Stimulated activated CD4-positive, alpha-beta T cell treated with anti-CD3 and anti-CD28 coated beads, Interleukin-15, amount 100 ng/mL, for 48 hours (primary cell): ENCODE data around the gene FBXW11.
"Not testable (repeated sequence)": the region's sequence is repeated elsewhere in the genome, so short reads cannot be mapped to it uniquely, and the experiment has no call there.

Source experiments
- DNase-seq, 2 donors: peaks; one replicate each; pipeline ENCODE4 v3.0.0-alpha.2; 2020; ENCODE audit warnings: low read depth in 2 of 2

FBXW11 gene

GRCh38 chr5:171981847-171982246 is 24.6 kb downstream of the FBXW11 start:
- no peak for DNase-seq

- no peak for DNase-seq
Measured at GRCh38 chr5:171980792-171981191, 25.6 kb downstream of the FBXW11 start.

- DNase-seq: no peak
Measured at GRCh38 chr5:171979606-171980005, 26.8 kb downstream of the FBXW11 start.

- no peak for DNase-seq
Measured at GRCh38 chr5:171978519-171978918, 27.9 kb downstream of the FBXW11 start.

- no peak for DNase-seq
Measured at GRCh38 chr5:171978016-171978415, 28.4 kb downstream of the FBXW11 start.

- not testable (repeated sequence) for DNase-seq
Measured at GRCh38 chr5:171977244-171977950, 29.0 kb downstream of the FBXW11 start.

- no peak for DNase-seq
Measured at GRCh38 chr5:171975877-171976667, 30.4 kb downstream of the FBXW11 start.

- DNase-seq: no peak
Measured at GRCh38 chr5:171975262-171975876, 31.1 kb downstream of the FBXW11 start.

GRCh38 chr5:171970826-171971225 is 35.6 kb downstream of the FBXW11 start:
- no peak for DNase-seq

GRCh38 chr5:171969288-171969880 is 37.1 kb downstream of the FBXW11 start:
- DNase-seq: no peak

GRCh38 chr5:171968531-171968930 is 37.9 kb downstream of the FBXW11 start:
- no peak for DNase-seq

GRCh38 chr5:171966964-171967363 is 39.5 kb downstream of the FBXW11 start:
- DNase-seq: no peak

GRCh38 chr5:171966270-171966669 is 40.2 kb downstream of the FBXW11 start:
- no peak for DNase-seq

GRCh38 chr5:171965745-171966144 is 40.7 kb downstream of the FBXW11 start:
- peak; percentile 13 to 24 for DNase-seq

- DNase-seq: no peak
Measured at GRCh38 chr5:171963416-171963815, 43.0 kb downstream of the FBXW11 start.

- peak; percentile 14 to 30 for DNase-seq
Measured at GRCh38 chr5:171961117-171961516, 45.3 kb downstream of the FBXW11 start.

GRCh38 chr5:171957591-171958251 is 48.7 kb downstream of the FBXW11 start:
- peak; percentile 54 to 68 for DNase-seq

GRCh38 chr5:171956887-171957495 is 49.4 kb downstream of the FBXW11 start:
- DNase-seq: no peak

- no peak for DNase-seq
Measured at GRCh38 chr5:171956314-171956713, 50.1 kb downstream of the FBXW11 start.

- DNase-seq: no peak
Measured at GRCh38 chr5:171955761-171956160, 50.7 kb downstream of the FBXW11 start.

- no peak for DNase-seq
Measured at GRCh38 chr5:171954721-171955120, 51.7 kb downstream of the FBXW11 start.
